ENCODE results near the gene VPS13A.

GRCh38 chr9:77161966-77162365 is 15.4 kb upstream of the VPS13A start:
- no peak for TF ChIP-seq CTCF (IDR thresholded peaks at IDR 0.05; ENCODE audit: poor library complexity, severe bottlenecking)
- TF ChIP-seq EZH2 (IDR thresholded peaks at IDR 0.05; ENCODE audit: borderline replicate concordance, insufficient read depth, low read length, poor library complexity, severe bottlenecking): no peak
- TF ChIP-seq RAD21 (conservative IDR thresholded peaks at IDR 0.05): no peak
- no peak for TF ChIP-seq EP300 (conservative IDR thresholded peaks at IDR 0.05; ENCODE audit: poor library complexity, severe bottlenecking)
- TF ChIP-seq REST (IDR thresholded peaks at IDR 0.05; ENCODE audit: borderline replicate concordance): no peak
- no peak for TF ChIP-seq TAF1 (IDR thresholded peaks at IDR 0.05; ENCODE audit: low read depth)
- no peak for TF ChIP-seq POLR2AphosphoS5 (IDR thresholded peaks at IDR 0.05)
- no peak for TF ChIP-seq MXI1 (conservative IDR thresholded peaks at IDR 0.05; ENCODE audit: poor library complexity, severe bottlenecking)
- TF ChIP-seq SMC3 (conservative IDR thresholded peaks at IDR 0.05; ENCODE audit: poor library complexity): no peak

Measured in neural cell (in vitro differentiated cells).